Fibroblast of skin of right quadriceps (primary cell): ENCODE data around the gene SLC19A3.
"Not testable (repeated sequence)": the region's sequence is repeated elsewhere in the genome, so short reads cannot be mapped to it uniquely, and the experiment has no call there.

Experiments
- DNase-seq: peaks from one replicate; pipeline ENCODE4 v3.0.0-alpha.2; 2013

Gene SLC19A3

GRCh38 chr2:227701556-227701955 is 16.3 kb downstream of the SLC19A3 start:
- DNase-seq: no peak

GRCh38 chr2:227696990-227697679 is 20.7 kb downstream of the SLC19A3 start:
- no peak for DNase-seq

DNA sequence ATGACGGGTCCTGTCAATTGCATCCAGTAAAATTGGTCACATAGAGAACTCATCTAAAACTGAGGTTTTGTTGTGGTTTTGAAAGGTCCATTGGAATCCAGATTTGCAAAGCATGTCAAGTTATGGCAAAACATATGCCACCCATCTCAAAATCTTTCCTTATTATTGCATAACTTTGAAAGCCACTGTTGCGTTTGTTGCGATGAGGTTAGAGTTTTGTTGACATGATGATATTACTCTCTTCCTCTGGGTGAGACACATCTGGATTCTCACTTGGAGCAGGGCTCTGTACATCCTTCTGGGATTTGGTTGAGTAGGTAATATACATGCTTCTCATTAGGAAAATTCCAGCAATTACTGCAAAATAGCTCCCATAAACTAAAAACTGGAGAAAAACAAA is 30.6 kb downstream of the SLC19A3 start:
- no peak for DNase-seq

DNA sequence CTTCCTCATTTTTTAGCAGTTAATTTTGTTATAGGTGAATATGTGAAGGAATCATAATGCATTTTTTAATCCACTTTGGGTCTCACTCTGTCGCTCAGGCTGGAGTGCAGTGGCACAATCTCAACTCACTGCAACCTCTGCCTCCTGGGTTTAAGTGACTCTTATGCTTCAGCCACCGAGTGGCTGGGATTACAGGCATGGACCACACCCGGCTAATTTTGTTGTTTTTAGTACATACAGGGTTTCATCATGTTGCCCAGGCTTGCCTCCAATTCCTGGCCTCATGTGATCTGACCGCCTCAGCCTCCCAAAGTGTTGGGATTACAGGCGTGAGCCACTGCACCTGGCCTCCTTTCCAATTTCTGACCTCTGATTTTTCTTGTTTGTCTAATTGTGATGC is 33.6 kb downstream of the SLC19A3 start:
- DNase-seq: no peak

GRCh38 chr2:227677928-227678327 is 39.9 kb downstream of the SLC19A3 start:
- DNase-seq: no peak

DNA sequence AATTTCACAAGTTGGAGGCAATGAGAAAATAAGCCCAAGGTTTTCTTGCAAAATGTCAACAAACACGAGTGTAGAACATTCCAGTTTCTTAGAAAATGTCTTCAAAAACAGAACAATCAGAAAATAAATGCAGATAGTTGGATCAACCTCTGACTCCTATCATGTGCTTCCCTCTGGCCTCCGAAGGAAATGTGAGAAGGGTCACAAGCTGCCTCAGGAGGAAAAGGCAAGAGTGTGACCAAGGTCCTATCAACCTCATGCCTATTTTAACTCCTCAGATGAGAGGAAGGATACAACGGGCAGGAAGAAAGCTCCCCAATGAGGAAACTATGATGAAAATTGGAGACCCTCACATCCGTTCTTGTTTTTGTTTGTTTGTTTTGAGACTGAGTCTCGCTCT is 43.3 kb downstream of the SLC19A3 start:
- no peak for DNase-seq

- DNase-seq: not testable (repeated sequence)
Measured at GRCh38 chr2:227673620-227674019, 44.2 kb downstream of the SLC19A3 start.

DNA sequence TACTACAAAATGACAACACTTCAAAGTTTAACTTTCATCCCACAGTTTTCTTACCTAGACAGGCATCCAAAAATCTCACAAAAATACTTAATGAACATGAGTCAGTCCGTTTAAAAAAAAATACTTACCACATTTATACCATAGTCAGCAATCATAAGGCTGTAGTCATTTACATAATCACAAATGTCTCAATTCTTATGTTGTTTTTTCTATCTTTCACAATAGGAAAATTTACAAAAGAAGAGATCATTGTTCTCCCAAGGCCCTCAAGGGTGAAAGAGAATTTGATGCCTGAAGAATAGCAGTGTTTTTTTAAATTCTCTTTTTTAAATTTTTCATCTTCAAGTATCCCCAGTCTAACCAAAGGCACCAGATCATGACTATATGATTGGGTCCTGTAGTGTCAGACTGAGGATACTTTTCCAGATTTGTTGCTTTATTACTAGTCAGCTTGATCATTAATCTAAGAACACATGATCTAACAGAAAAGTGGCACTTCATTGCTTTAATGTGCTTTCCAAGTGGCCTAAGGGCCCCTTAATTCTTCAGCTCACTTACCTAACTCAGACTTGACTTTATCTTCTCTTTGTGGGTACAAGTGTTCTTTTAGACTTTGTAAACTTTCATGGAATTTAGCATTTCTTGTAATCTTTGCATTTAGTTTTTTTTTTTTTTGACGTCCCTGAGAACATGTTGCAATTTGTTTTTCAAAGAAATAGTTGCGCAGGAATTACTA is 46.5 kb downstream of the SLC19A3 start:
- DNase-seq: no peak

DNA sequence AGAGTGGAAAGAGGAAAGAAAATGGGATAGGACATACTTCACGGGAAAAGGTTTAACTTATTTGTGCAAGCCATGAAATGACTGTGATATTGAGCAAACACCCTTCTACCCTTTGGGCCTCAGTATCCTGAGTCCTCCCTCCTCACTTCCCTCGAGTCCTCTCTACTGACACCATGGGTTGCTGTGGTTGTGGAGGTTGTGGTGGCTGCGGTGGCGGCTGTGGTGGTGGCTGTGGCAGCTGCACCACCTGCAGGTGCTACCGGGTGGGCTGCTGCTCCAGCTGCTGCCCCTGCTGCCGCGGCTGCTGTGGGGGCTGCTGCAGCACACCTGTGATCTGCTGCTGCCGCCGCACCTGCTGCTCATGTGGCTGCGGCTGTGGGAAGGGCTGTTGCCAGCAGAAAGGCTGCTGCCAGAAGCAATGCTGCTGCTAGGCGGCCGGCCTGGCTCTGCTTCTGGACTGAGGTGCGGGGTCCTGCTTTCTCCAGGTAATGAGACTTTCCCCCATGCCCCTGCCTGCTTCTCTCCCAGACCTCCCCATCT is 51.1 kb downstream of the SLC19A3 start, which contains the start of gene SCYGR5:
Gene SCYGR5, plus strand, starts transcription at position 174 of the 540 bp plus-strand sequence. Its CDS starts 0 bp downstream, at position 174.
- not testable (repeated sequence) for DNase-seq

GRCh38 chr2:227665189-227665940 is 52.5 kb downstream of the SLC19A3 start:
- DNase-seq: no peak

GRCh38 chr2:227661827-227662226 is 56.0 kb downstream of the SLC19A3 start:
- DNase-seq: no peak

DNA sequence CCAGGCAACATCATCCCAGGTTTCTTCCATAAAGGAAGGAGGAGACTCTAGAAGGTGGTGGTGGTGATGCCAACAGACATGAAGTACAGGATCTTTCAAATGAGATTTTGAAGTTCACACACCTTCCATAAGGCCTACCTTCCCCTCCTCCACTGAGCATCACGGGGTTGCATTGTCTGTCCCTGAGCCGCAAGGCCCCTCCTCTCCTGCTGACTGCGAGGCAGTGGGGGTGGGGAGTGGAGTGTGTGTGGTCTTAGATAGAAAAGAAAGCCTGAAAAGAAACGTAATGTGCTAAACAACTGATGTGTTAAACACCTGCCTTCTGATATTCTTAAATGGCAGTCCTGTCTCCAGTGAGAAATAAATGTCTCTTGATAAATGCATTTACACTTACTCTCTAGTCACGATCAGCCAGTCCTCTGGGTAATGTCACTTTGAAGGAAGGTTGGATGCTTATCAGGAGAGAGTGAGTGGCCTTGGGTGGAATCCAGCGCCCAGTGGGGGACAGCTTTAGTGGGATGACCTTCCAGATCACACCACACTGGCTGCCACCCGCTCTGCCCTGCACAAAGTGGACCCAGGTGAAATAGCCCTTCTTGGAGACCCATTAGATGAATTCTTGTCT is 56.7 kb downstream of the SLC19A3 start:
- no peak for DNase-seq

DNA sequence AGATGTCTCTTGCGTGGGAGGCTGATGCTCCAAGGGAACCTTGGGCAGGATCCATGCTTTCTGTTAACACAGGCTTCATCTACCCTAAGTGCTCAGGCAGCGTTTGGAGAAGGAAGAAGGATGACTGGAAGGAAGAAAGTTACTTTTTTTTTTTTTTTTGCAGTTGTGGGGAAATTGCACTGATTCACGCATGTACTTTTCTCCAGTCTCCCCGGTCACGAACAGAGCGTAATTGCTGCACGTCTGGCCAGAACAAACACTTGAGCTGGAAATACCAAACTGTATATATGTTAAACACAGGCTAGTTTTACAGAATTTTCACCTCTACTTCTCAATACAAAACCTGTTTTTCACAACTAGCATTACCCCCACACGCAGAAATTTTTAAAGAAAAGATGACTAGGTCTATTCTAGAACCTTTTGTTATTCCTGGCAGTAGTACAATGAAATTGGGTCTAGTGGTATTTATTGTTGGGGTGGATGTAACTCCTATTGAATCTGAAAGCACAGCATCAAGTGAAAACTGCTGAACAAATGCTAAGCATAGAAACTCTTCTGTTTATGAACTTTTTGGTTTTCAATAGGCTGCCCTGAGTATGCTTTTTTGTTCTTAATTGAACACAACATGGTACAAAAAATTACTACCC is 60.5 kb downstream of the SLC19A3 start:
- DNase-seq: peak; percentile 31

GRCh38 chr2:227655454-227655853 is 62.4 kb downstream of the SLC19A3 start:
- peak; percentile 83 for DNase-seq

- no peak for DNase-seq
Measured at GRCh38 chr2:227654426-227654825, 63.4 kb downstream of the SLC19A3 start.

GRCh38 chr2:227653419-227653818 is 64.4 kb downstream of the SLC19A3 start:
- peak; percentile 29 for DNase-seq

- DNase-seq: no peak
Measured at GRCh38 chr2:227643990-227644551, 73.8 kb downstream of the SLC19A3 start.

GRCh38 chr2:227642656-227643055 is 75.2 kb downstream of the SLC19A3 start:
- DNase-seq: no peak

- DNase-seq: no peak
Measured at GRCh38 chr2:227634201-227634600, 83.6 kb downstream of the SLC19A3 start.
